Activated naive CD4-positive, alpha-beta T cell treated with anti-CD3 and anti-CD28 coated beads for 36 hours (primary cell): ENCODE results near the gene ARL4C. TPM values are rescaled to one million over a fixed set of nuclear protein-coding genes. Genes with fewer than 3 reads are reported as not detected.
A peak's percentile ranks its signal among the peaks of the same experiment; 100 is the strongest.

Experiments
- CTCF ChIA-PET: fragments of 350-600 bp; sonication (Branson Sonifier 250); formaldehyde crosslinking; loops from one replicate; lab custom pipeline; 2021; ENCODE audit warnings: antibody characterized with exemption; lab: Charles Lee
- DNase-seq: peaks from one replicate; pipeline ENCODE4 v3.0.0-alpha.2; 2020
- H3K27ac Mint-ChIP-seq: one replicate; pipeline ENCODE4 v1.8.0; 2021; ENCODE audit warnings: mild to moderate bottlenecking, mixed read lengths
- H3K27me3 Mint-ChIP-seq: one replicate; pipeline ENCODE4 v1.8.0; 2021; ENCODE audit warnings: low read depth, mixed read lengths
- H3K36me3 Mint-ChIP-seq: one replicate; pipeline ENCODE4 v1.8.0; 2021; ENCODE audit warnings: low read depth, mixed read lengths
- H3K4me1 Mint-ChIP-seq: one replicate; pipeline ENCODE4 v1.8.0; 2021; ENCODE audit warnings: low read depth, mixed read lengths
- H3K4me3 Mint-ChIP-seq: one replicate; pipeline ENCODE4 v1.8.0; 2021; ENCODE audit warnings: mild to moderate bottlenecking, moderate library complexity, mixed read lengths
- H3K9me3 Mint-ChIP-seq: one replicate; pipeline ENCODE4 v1.8.0; 2021; ENCODE audit warnings: mixed read lengths
- intact Hi-C: fragments of 100-400 bp; cut with micrococcal nuclease; formaldehyde crosslinking; loops from one replicate; pipeline ENCODE4 v1.15.1; 2023
- total RNA-seq, 2 experiments: library from RNA; stranded (reverse); gene quantifications; one replicate each; pipeline ENCODE4 v1.2.3, GENCODE V29; 2021

The ARL4C gene
- total RNA-seq, 2 experiments from 2014 or later: 24.2 to 24.9 TPM

DNA sequence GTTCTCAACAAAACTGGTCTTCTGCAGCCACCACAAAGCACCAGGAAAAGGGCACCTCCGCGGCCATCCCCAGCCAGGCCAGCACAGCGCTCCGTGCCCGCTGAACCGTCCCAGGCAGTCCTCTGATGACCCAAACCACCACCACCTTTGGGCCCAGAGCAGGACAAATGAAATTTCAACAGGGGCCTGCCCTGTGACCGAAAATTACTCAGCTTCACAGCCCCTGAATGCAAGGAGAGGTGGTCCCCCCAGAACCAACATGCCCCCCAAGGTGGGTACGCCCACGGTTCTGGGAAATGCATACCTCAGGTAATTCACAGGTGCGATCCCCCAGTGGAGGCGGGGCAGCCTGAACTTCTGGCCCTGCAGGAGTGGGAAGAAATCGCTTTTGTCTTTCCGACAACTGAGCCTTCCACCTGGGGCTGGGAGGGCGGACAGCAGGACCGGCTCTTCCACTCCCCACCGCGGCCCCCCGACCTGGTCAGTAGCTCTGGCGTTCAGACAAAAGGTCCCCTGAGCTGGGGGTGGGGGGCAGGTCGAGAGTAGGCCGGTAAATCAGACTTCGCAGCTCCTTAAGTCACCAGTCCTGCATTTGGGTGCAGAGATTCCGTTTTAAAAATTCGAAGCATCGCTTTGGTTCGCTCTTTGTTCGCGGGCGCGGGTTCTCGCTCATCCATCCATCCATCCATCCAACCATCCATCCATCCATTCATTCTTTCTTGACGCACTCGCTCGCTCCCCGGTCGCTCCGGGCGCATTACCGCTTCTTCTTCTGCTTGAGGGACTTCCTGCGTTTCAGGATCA lies 1.4 kb downstream of the ARL4C start:
- peaks cover 9% of the 10 kb centered on the region for H3K36me3 Mint-ChIP-seq
- CTCF ChIA-PET: interaction anchor here (0.7 to 4.9 kb wide), 15 partner anchors 12 to 359 kb away, joined by 3 to 34 read pairs (median 4); no protein-coding TSS in a partner anchor
- H3K4me1 Mint-ChIP-seq: peaks cover 48% of the 10 kb centered on the region
- H3K4me3 Mint-ChIP-seq: peak overlapping the region; percentile 90
- DNase-seq: peak; percentile 34
- intact Hi-C loops: loop anchor here (1.0 kb wide), 1 partner anchor 359 kb away; no protein-coding TSS in a partner anchor
- no peaks in the 10 kb centered on the region for H3K27me3 Mint-ChIP-seq
- H3K9me3 Mint-ChIP-seq: no peaks in the 10 kb centered on the region
- H3K27ac Mint-ChIP-seq: peak overlapping the region; percentile 89

DNA sequence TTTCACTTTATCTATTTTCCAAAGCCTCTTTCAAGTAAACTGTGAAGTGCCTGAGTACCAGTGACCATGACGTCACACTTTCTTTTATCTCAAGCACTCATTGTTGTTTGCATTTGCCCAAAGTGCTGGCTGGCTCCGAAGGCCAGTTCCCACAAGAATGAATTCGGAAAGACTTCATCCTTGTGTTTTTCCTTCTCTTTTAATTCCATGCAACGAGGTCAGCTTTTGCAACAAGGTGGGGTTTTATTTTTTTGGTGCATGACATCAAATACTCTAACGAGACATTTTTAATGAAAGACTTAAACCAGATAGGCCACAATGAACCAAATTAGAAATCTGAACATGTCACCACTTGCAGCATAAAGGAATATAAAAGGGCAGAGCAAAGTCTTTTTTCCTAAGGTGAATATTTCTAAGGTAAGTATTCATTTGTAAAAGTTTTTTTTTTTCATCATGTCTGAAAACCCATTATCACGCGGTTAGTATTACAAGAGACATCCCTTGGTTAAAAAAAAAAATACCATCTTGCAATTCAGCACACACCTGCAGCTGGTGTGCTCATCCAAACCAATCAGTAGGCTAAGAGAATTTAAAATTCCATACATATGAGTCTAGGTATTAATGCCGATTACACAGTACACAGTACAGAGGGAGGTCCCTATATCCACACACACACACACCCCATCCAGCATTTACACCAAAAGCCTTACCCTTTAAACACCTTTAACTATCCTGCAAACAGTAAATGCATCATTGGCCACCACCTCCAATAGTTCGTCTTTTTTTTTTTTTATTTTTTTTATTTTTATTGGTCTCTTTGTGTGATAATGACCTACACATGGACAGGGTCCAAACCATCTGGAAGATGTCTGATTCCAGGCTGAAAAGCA lies 2.3 kb downstream of the ARL4C start:
- Mint-ChIP-seq H3K9me3 (no peaks in the 10 kb centered on the region), H3K36me3 (peaks cover 9% of the 10 kb centered on the region), H3K4me1 (peaks cover 48% of the 10 kb centered on the region), H3K27me3 (no peaks in the 10 kb centered on the region), H3K27ac (peak overlapping the region; percentile 89), H3K4me3 (peak overlapping the region; percentile 90)
- CTCF ChIA-PET: interaction anchor here (1.0 to 4.9 kb wide), 3 partner anchors 11 to 358 kb away, joined by 3 to 34 read pairs (median 6); no protein-coding TSS in a partner anchor
- intact Hi-C loops: loop anchor here (1.0 to 5.0 kb wide), 8 partner anchors 30 to 1412 kb away; no protein-coding TSS in a partner anchor
- DNase-seq: no peak

DNA sequence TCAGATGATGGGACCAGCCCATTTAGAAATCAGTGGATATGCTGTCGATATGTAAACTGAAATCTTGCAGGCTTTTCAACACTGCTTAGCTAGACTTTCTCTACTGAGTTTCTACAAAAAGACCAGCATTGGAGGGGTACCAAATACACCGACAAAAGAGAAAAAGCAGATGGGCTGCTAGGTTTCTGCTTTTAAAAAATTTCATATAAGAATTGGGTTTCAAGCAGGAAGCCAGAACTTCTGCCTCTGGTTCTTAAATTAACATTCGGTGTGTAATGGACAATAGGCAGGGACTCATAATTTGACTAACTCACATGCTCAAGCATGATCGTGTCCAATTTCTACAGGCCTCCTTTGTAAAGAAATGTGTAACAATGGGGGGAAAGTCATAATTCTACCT lies 3.1 kb downstream of the ARL4C start:
- H3K27ac Mint-ChIP-seq: peak overlapping the region; percentile 89
- no peak for DNase-seq
- H3K27me3 Mint-ChIP-seq: no peaks in the 10 kb centered on the region
- CTCF ChIA-PET: interaction anchor here (1.0 to 1.6 kb wide), 2 partner anchors 11 to 204 kb away, joined by 3 to 6 read pairs; no protein-coding TSS in a partner anchor
- peaks cover 9% of the 10 kb centered on the region for H3K36me3 Mint-ChIP-seq
- H3K9me3 Mint-ChIP-seq: no peaks in the 10 kb centered on the region
- H3K4me1 Mint-ChIP-seq: peaks cover 48% of the 10 kb centered on the region
- intact Hi-C loops: loop anchor here (1.0 to 5.0 kb wide), 7 partner anchors 29 to 1411 kb away; no protein-coding TSS in a partner anchor
- H3K4me3 Mint-ChIP-seq: peak overlapping the region; percentile 90

DNA sequence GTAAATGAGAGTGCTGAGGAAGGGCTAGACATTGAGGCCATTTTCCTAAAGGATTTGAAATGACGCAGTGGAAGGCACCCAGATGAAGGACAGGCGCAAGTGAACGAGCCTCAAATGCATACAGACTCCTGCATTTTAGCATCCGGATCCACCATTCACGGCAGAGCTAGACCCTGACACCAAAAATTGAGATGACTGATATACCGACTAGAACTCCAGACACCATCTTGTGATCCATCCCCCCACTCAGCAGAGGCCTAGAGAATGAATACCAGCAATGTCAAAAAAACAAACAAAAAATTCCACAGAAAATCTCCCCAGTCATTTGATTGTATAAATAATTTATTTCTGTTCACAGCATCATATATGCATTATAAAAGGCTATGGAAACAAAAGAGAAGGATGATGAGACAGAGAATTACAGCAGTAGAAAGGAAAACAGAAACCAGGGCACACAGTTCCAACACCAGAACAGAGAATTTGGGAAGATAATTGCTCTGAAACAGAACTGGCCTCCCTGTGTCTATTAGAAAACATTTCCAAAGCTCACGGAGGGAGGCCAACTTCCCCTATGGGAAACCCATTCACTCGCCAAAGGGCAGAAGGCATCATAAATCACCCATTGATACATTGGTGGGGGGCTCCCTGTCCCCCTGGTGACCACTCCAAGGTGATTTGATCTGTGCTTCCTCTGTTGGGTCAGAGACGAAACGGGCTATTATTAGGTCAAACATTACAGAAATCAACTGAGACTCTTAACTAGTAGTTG lies 4.0 kb downstream of the ARL4C start:
- CTCF ChIA-PET: interaction anchor here (0.6 to 1.6 kb wide), 13 partner anchors 10 to 357 kb away, joined by 3 to 7 read pairs (median 3); no protein-coding TSS in a partner anchor
- no peaks in the 10 kb centered on the region for H3K9me3 Mint-ChIP-seq
- H3K27me3 Mint-ChIP-seq: no peaks in the 10 kb centered on the region
- peak overlapping the region; percentile 89 for H3K27ac Mint-ChIP-seq
- H3K36me3 Mint-ChIP-seq: peaks cover 9% of the 10 kb centered on the region
- H3K4me3 Mint-ChIP-seq: peak overlapping the region; percentile 90
- DNase-seq: peak; percentile 49
- peaks cover 49% of the 10 kb centered on the region for H3K4me1 Mint-ChIP-seq
- intact Hi-C loops: loop anchor here (5.0 kb wide), 2 partner anchors 1076 to 1411 kb away; no protein-coding TSS in a partner anchor

DNA sequence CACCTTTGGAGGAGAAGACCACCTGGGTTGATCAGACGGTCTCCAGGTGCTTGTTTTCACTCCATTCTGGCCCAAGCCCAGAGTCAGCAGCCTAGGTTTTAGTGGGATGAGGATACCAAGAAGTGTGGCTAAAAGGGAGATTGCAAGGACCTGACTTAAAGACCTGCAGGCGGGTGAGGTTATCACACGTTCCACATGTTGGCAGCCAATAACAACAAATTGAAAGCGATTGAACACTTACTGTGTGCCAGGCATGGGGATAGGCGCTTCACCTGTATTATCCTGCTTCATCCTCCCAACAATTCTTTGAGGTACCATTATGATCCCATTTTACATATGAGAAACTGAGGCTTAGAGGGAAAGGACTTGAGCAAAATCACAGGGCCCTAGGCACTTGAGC lies 5.0 kb downstream of the ARL4C start:
- Mint-ChIP-seq H3K36me3 (peaks cover 11% of the 10 kb centered on the region), H3K4me3 (peak overlapping the region; percentile 90), H3K4me1 (peaks cover 57% of the 10 kb centered on the region), H3K9me3 (no peaks in the 10 kb centered on the region), H3K27ac (peak overlapping the region; percentile 70), H3K27me3 (no peaks in the 10 kb centered on the region)
- DNase-seq: no peak
- CTCF ChIA-PET: interaction anchor here (0.9 to 1.3 kb wide), 5 partner anchors 9 to 356 kb away, joined by 3 to 7 read pairs (median 4); no protein-coding TSS in a partner anchor
- intact Hi-C loops: loop anchor here (5.0 kb wide), 2 partner anchors 1075 to 1410 kb away; no protein-coding TSS in a partner anchor

DNA sequence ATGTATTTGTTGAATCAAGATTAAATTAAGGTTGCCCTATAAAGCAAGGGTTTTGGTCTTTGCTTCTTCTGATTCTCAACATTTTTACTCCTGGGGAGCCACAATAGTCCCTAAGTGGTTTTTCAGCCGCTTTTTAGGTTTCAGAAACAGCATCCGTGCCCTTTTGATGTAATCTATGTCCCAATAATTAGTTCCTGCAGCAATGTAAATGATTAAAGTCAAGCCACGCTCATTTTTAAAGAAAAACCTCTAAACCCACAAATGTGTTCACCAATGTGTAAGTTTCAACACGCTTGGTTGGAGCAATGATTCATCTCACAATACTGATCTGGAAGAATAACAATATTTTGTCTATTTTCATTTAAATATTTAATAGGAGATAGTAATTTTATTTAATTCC lies 5.6 kb downstream of the ARL4C start:
- H3K4me1 Mint-ChIP-seq: peaks cover 63% of the 10 kb centered on the region
- no peak for DNase-seq
- CTCF ChIA-PET: no interaction called here

DNA sequence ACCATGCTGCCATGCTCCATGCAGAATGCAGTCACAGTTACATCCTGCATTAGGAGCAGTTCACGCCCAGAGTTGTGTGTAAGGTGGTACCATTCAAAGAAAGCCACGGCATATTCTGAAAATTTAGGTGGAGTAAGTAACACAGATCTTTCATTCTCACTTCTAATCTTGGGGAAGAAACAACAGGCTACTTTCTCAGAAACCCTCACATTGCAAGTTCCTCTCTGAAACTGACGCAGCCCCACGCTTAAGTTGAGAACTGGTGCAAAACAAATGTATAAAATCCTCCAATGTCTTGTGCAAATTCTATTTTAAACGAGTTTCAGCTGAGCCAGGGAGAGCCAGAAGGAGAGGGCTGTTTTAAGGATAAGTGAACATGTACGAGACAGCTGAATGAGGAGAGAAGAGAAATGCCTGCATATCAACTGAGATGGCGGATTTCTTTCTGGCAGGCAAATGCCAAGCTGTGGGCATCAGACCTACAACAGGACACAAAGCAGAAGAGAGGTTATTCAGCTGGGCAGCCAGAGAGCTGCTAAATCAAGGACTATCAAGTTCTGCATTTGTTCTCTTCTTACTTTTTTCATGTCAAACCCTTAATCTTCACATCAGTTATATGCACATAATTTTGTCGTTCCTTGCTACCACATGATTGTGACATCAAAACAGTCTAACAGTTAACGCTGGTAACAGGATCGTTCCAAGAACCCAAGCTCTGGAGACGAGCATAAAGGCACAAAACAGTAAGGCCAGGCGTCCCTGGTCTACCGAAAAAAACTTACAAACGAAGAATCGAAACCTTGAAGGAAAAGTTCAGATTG lies 6.4 kb downstream of the ARL4C start:
- intact Hi-C loops: loop anchor here (5.0 kb wide), 2 partner anchors 1073 to 1408 kb away; no protein-coding TSS in a partner anchor
- peak; percentile 60 for DNase-seq
- peaks cover 71% of the 10 kb centered on the region for H3K4me1 Mint-ChIP-seq
- CTCF ChIA-PET: interaction anchor here (0.9 kb wide), 1 partner anchor 39 kb away, joined by 4 read pairs; no protein-coding TSS in a partner anchor
- H3K4me3 Mint-ChIP-seq: peak overlapping the region; percentile 75
- no peaks in the 10 kb centered on the region for H3K27me3 Mint-ChIP-seq
- H3K27ac Mint-ChIP-seq: peak overlapping the region; percentile 94
- no peaks in the 10 kb centered on the region for H3K9me3 Mint-ChIP-seq
- peaks cover 8% of the 10 kb centered on the region for H3K36me3 Mint-ChIP-seq

More for the DNA sequence above, 5.6 kb downstream of the ARL4C start:
- no peaks in the 10 kb centered on the region for H3K27me3 Mint-ChIP-seq
- no peaks in the 10 kb centered on the region for H3K9me3 Mint-ChIP-seq
- intact Hi-C loops: loop anchor here (5.0 kb wide), 2 partner anchors 1074 to 1409 kb away; no protein-coding TSS in a partner anchor
- H3K36me3 Mint-ChIP-seq: peaks cover 11% of the 10 kb centered on the region
- H3K27ac Mint-ChIP-seq: peak overlapping the region; percentile 94
- H3K4me3 Mint-ChIP-seq: peak overlapping the region; percentile 75

DNA sequence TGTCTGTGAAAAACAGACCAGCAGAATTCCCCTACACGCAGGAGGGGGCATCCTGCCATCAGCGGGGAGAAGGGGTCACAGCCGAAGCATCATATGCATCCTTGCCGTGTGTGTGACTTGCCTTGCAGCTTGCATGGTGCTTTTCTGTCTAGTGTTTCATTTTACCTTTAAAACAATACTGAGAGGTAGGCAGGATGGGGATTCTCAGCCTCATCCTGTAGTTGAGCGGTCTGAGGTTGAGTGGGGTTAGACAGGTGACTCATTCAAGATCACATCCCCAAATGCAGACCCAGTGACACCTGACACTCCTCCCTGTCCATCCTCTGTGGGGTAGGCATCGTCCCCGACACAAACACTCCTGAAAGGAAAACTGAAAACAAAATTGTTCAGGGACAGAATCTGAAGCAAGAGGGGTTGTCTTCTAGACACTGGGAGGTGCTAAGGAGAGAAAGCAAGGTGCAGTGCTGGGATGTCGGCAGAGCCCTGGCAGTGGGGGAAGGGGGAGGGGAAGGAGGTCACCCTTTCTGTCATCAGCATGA lies 7.9 kb downstream of the ARL4C start:
- H3K27me3 Mint-ChIP-seq: no peaks in the 10 kb centered on the region

DNA sequence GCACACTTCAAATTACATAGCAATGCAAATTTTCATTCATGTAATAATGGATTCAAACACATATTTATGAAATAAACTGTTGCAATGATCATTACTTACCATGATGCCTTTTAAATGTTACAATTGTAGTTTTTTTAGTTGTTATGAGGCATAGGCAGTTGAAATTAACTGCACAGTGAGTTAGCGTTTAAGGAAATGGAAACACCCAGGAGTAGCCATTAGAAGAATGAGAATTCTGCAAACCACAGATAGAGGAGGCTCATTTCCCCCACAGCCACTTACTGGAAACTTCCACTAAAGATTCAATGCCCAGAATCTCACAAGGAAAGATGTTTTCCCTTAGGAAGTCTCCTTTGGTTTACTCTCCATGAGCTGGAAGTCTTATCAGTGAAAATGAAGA lies 8.4 kb downstream of the ARL4C start:
- DNase-seq: no peak
- CTCF ChIA-PET: interaction anchor here (1.3 kb wide), 1 partner anchor 199 kb away, joined by 4 read pairs; no protein-coding TSS in a partner anchor
- H3K4me3 Mint-ChIP-seq: peak overlapping the region; percentile 78
- H3K27me3 Mint-ChIP-seq: no peaks in the 10 kb centered on the region
- H3K27ac Mint-ChIP-seq: peak overlapping the region; percentile 94
- peaks cover 89% of the 10 kb centered on the region for H3K4me1 Mint-ChIP-seq
- peaks cover 5% of the 10 kb centered on the region for H3K36me3 Mint-ChIP-seq
- H3K9me3 Mint-ChIP-seq: no peaks in the 10 kb centered on the region
- intact Hi-C loops: loop anchor here (2.0 kb wide), 1 partner anchor 116 kb away; no protein-coding TSS in a partner anchor

More for the DNA sequence above, 7.9 kb downstream of the ARL4C start:
- intact Hi-C loops: loop anchor here (1.0 to 2.0 kb wide), 7 partner anchors 14 to 197 kb away; no protein-coding TSS in a partner anchor
- peak; percentile 79 for DNase-seq
- peak overlapping the region; percentile 78 for H3K4me3 Mint-ChIP-seq
- H3K9me3 Mint-ChIP-seq: no peaks in the 10 kb centered on the region
- peak overlapping the region; percentile 94 for H3K27ac Mint-ChIP-seq
- H3K36me3 Mint-ChIP-seq: peaks cover 5% of the 10 kb centered on the region
- peaks cover 84% of the 10 kb centered on the region for H3K4me1 Mint-ChIP-seq
- CTCF ChIA-PET: interaction anchor here (1.3 kb wide), 1 partner anchor 199 kb away, joined by 4 read pairs; no protein-coding TSS in a partner anchor

DNA sequence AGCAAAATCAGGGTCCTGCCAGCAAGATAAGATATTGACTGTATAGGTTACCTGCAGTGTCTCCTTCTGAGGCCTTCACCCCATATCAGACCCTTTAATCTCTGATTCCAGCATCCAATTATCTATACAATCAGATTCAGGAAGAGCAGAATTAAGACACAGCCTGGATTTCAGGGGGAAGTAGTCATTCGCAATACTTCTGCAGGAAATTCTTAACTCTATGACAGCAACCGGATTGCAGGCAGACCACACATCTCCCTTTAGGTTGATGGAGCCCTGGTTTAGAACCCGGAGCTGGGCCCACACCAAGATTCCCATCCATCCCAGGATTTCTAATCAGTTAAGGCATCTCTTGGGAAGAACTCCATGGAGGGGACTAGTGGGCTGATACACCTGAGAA lies 9.5 kb downstream of the ARL4C start:
- no peaks in the 10 kb centered on the region for H3K9me3 Mint-ChIP-seq
- DNase-seq: no peak
- H3K4me1 Mint-ChIP-seq: peaks cover 95% of the 10 kb centered on the region
- no peaks in the 10 kb centered on the region for H3K27me3 Mint-ChIP-seq
- H3K36me3 Mint-ChIP-seq: peaks cover 2% of the 10 kb centered on the region
- no peak overlapping the region for H3K4me3 Mint-ChIP-seq
- H3K27ac Mint-ChIP-seq: no peak overlapping the region
- CTCF ChIA-PET: no interaction called here
- intact Hi-C loops: no loop called here
